COLO668 (cell line): ENCODE measurements around the gene GET4.
"Not testable (repeated sequence)": the region's sequence is repeated elsewhere in the genome, so short reads cannot be mapped to it uniquely, and the experiment has no call there.

ENCODE experiments used
- DNase-seq: peaks from one replicate; lab custom pipeline; 2025; ENCODE audit not compliant: unreplicated experiment; lab: John Stamatoyannopoulos, UW

The GET4 gene

DNA sequence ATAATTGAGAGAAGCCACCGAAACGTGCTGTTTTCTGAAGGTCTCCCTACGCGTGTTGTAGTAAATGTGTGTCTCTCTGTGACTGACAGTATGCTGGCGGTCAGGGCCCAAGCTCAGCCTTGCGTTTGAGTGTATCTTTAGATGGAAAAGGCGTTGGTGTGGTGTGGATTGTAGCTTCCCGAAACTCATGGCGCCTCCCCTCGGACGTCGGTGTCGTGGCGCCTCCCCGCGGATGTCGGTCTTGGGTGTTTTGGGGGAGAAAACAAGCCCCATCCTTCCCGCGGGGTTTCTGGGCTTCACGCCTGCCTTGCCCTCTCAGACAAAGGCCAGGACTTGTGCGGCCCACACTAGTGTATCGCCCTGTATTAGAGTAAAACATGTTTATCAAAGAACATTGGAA is 31.3 kb upstream of the GET4 start:
- no peak for DNase-seq

DNA sequence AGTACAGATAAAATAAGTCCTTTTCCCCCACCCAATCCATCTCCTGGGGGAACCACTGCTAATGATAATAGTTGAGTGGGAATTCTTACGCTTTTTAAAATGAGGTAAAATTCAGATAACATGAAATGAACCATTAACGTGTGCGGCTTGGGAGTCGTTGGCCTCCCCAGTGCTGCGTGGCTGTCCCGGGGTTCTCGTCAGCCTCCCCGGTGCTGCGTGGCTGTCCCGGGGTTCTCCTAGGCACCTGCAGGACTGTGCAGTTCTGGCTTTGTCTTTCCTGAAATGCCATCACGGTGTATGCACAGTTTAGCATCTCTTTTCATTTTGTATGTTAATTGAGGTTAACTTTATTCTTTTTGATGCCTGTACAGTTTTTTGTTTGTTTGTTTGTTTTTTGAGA is 30.6 kb upstream of the GET4 start:
- no peak for DNase-seq

- DNase-seq, result not testable (repeated sequence)
Measured at GRCh38 chr7:846958-847650, 29.2 kb upstream of the GET4 start.

- not testable (repeated sequence) for DNase-seq
Measured at GRCh38 chr7:847728-848127, 28.6 kb upstream of the GET4 start.

DNA sequence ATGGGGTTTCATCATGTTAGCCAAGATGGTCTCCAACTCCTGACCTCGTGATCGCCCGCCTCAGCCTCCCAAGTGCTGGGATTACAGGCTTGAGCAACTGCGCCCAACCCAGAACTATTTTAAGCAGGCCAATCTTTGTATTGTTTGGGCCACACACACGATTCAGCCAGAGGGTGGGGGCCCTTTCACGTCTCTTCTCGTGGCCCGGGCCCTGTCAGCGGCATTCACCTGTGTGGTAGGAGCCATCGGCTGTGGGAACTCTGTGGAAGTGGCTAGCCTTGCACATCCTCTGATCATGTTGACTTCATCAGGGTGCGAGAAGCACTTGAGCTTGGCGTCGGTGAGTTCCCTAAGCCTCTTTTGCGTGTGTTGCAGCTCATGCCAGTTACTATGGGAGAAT is 27.2 kb upstream of the GET4 start:
- no peak for DNase-seq

DNA sequence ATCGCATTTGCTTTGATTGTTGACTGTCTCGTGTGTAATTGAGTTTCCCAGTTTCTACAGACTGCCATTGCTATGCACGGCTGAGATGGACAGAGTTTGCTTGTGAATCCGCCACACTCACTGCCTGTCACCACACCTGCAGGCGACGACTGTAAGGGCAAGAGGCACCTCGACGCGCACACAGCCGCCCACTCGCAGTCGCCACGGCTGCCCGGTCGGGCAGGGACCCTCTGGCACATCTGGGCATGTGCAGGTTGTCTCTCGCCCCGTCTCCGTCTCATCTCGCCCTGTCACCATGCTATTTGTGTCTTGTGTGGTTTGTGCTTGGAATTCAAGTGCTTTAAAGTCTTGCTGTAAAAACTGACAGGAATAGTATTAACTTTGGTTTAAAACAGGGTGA is 26.6 kb upstream of the GET4 start:
- DNase-seq, result no peak

GRCh38 chr7:851204-851603 is 25.1 kb upstream of the GET4 start:
- no peak for DNase-seq

DNA sequence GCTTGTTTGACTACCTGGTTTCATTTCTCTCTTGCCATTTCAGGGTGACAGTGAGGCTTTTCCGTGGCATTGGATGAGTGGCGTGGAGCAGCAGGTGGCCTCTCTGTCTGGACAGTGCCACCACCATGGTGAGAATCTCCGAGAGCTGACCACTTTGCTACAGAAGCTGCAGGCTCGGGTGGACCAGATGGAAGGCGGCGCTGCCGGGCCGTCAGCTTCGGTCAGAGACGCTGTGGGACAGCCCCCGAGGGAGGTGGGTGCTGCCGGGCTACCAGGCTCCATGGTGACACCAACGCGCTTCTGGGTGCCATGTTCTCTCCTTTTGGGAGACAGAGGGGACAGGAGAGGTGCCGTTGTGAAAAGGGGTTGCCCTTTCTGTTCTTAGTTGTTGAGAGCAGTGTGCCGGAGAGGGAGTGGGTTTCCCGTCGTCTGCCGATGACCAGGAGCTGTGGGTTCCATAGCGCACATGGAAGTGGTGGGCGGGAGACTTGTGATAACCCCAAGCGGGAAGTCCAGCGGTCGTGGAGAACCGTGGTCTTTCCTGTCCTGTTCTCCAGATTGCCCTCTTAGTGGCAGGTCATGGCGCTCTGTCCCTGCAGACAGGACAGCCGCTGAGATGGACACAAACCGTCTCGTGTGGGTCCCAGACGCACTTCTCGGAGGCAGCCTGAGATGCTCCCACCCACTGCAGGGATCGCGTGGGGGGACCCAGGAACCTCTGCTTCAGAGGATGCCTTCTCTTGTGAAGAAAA is 22.8 kb upstream of the GET4 start:
- DNase-seq, result no peak

GRCh38 chr7:854118-854775 is 22.1 kb upstream of the GET4 start:
- DNase-seq, result no peak

DNA sequence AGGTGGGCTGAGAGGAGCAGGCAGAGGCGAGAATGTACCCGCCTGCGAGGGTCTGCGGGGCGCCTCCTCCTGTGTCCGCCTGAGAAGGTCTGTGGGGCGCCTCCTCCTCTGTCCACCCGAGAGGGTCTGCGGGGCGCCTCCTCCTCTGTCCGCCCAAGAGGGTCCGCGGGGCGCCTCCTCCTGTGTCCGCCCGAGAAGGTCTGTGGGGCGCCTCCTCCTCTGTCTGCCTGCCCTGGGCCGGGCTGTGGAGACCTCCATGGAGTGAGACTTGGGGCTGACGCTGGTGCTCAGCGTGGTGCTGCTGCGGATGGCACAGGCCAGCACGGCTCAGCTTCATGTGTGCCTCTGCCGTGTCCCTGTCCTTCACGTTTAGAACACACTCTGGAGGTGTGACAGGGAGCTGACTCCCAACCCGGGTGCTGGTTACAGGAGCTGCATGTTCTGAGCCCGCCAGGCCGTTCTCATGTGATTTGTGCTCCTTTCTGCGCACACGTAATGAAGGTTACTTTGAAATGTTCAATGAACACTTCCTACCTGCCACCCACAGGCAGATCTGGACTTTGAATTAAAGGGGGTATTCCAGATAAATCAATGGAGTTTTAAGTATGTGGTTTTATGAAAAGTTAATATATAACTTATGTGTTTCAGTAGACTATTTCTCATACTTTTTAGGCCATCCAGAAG is 20.5 kb upstream of the GET4 start:
- no peak for DNase-seq

GRCh38 chr7:856444-857095 is 19.8 kb upstream of the GET4 start:
- no peak for DNase-seq

- DNase-seq, result no peak
Measured at GRCh38 chr7:857661-858060, 18.7 kb upstream of the GET4 start.

DNA sequence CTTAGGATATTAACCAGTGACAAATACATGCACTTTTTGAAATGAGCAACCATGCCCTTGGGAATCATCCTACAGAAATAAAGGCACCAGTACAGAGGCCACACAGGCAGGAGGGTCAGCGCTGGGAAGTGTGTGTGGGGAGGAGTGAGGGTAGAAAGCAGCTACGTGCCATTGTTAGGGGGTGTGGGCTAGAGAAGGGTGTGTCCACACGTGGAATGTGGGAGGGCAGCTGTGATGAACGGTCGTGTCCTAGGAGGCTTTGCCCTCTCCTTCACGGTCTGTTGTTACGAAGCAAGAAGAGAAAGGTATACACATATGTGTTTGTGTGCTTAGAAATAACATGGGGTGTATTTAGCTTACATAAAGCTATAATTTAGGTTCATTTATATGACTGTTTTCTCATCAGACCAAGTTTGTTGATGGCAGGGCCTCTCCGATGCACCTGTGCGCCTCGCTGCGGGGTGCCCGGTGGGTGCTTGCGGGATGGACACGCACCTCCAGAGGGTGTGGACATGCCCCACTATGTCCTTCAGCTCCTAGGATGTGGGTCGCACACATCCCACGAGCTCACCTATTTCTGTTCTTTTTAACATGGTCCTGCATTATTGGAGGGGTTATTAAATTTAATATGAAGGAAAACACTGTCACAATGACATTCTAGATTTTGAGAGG is 16.9 kb upstream of the GET4 start:
- no peak for DNase-seq

DNA sequence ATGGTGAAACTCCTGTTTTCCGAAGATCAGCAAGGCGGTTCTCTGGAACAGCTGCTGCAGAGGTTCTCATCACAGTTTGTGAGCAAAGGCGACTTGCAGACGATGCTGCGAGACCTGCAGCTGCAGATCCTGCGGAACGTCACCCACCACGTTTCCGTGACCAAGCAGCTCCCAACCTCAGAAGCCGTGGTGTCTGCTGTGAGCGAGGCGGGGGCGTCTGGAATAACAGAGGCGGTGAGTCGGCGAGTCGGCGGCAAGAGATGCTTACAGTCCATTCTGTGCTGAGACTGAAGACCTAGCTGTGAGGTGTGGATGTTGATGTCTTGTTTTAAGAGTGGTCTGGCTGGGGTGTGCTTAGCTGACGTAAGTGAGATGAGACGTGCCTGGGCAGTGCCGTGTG is 16.2 kb upstream of the GET4 start:
- no peak for DNase-seq

GRCh38 chr7:861222-861621 is 15.1 kb upstream of the GET4 start:
- no peak for DNase-seq

DNA sequence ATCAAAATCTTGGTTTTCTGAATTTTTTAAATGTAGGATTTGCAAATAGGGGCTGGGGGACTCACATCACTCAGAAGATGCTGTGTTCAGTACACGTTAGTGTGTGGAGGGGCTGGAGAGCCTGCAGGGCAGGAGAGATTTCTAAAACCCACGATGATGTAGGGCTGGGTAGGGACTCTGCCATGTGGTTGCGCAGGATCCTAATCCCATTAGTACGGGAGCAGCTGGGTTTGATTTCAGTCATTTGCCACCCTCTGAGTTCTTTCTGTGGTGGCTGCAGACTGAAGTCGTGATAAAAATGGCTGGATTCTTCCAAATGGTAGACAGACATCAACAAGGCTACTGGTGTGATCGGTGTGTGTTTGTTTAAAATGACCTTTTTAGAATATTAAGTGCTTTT is 14.2 kb upstream of the GET4 start:
- DNase-seq, result no peak

- DNase-seq, result no peak
Measured at GRCh38 chr7:863106-863505, 13.2 kb upstream of the GET4 start.

GRCh38 chr7:865921-866320 is 10.4 kb upstream of the GET4 start:
- no peak for DNase-seq

- no peak for DNase-seq
Measured at GRCh38 chr7:867001-867405, 9.4 kb upstream of the GET4 start.

DNA sequence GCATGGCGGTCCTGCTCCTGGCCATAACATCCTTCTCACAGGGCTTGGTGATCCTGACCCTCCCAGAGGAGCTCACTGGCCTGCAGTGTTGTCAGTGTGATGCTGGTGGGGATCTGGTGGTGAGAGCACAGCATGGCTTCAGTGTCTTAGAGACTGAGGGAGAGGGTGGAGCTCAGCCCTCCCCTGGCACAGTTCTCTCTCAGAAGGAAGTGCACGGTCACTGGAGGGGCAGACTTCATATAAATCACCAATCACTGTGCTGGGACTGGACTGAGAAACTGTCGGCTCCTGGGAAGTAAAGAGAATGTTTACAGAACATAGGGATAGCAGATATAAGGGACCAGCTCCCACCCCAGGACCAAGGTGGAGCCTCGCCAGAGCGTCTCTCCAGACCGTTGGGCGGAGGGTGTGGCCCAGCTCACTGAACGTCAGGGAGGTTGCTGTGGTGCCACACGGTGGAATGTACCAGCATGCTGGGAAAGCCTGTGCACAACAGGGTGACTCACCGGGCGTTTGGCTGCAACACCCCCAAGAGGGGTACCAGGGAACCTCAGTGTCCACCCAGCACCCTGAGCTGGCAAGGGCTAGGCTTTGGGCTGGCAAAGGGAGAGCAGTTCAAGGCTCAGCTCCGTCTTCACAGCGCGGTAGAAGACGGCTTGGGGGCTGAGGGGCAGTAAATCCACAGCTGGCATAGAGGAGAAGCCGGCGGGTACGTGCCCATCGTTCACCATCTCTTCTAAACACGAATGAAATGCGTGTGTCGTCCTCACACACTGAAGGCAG is 8.8 kb upstream of the GET4 start:
- DNase-seq, result no peak
